Activated B cell treated with CpG ODN at 0.5 μM for 24 hours (primary cell): ENCODE measurements around the gene ATP6AP2. TPM values are rescaled to one million over a fixed set of nuclear protein-coding genes. Genes with fewer than 3 reads are reported as not detected.

Source experiments
- ATAC-seq: fragments of 200-7000 bp; cut with Tn5 transposase; one replicate; pipeline ENCODE4 v1.10.0; 2021; ENCODE audit warnings: low read depth, mild to moderate bottlenecking, moderate library complexity
- CTCF ChIA-PET: fragments of 350-600 bp; sonication (Branson Sonifier 250); formaldehyde crosslinking; loops from one replicate; lab custom pipeline; 2021; ENCODE audit warnings: antibody characterized with exemption; lab: Charles Lee
- POLR2A ChIA-PET: fragments of 350-600 bp; sonication (Branson Sonifier 250); formaldehyde crosslinking; loops from one replicate; lab custom pipeline; 2021; ENCODE audit warnings: antibody characterized with exemption; lab: Charles Lee
- DNase-seq: peaks from one replicate; pipeline ENCODE4 v3.0.0; 2022
- H3K27ac Mint-ChIP-seq: one replicate; pipeline ENCODE4 v1.8.0; 2020; ENCODE audit warnings: mixed read lengths
- H3K27me3 Mint-ChIP-seq: one replicate; pipeline ENCODE4 v1.8.0; 2021; ENCODE audit warnings: mixed read lengths
- H3K36me3 Mint-ChIP-seq: one replicate; pipeline ENCODE4 v1.8.0; 2021; ENCODE audit warnings: low read depth, mixed read lengths
- H3K4me1 Mint-ChIP-seq: one replicate; pipeline ENCODE4 v1.8.0; 2021; ENCODE audit warnings: mixed read lengths
- H3K4me3 Mint-ChIP-seq: one replicate; pipeline ENCODE4 v1.8.0; 2020; ENCODE audit warnings: mild to moderate bottlenecking, mixed read lengths
- H3K9me3 Mint-ChIP-seq: one replicate; pipeline ENCODE4 v1.8.0; 2020; ENCODE audit warnings: mixed read lengths
- intact Hi-C: fragments of 100-400 bp; cut with micrococcal nuclease; formaldehyde crosslinking; loops from one replicate; pipeline ENCODE4 v1.15.1; 2024
- total RNA-seq: library from RNA; stranded (reverse); gene quantifications from 2 replicates; pipeline ENCODE4 v1.2.3, GENCODE V29; 2022
- TF ChIP-seq, protein P1 (sequence below): fragments of 200-600 bp; IDR thresholded peaks from one replicate; pipeline ENCODE4 v1.8.0; 2022; ENCODE audit warnings: antibody characterized with exemption, mild to moderate bottlenecking

Gene ATP6AP2
- total RNA-seq, 1 donor from 2014 or later = 48.6 TPM

DNA sequence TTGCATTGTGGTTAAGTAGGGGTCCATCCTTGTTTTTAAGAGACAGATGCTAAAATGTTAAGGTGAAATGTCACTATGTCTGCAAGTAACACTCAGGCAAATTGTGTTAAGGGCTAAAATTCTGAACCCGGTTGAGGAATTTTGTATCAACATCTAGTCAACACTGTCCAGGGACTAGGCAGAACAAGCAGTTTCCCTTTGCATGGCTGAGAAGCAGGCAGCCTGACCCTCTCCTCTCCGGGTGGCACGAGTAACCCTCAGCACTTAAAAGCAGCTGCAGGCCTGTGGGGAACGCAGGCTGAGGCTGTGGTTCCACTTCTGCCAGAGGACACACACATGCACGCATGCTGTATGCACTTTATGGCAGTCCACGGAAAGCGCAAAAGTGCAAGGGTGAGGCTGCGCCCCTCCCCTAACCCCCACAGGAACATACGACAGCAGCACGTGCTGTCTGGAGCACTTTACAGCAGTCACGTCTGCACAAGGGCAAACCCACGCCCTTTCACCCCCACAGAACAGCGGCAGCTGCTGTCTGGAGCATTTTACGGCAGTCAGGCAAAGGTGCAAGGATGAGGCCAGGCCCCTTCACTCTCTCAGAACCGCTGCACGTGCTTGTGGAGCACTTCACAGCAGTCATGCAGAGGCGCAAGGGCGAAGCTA lies 41.8 kb downstream of the ATP6AP2 start:
- H3K9me3 Mint-ChIP-seq = no peaks in the 10 kb centered on the region
- H3K4me1 Mint-ChIP-seq = no peaks in the 10 kb centered on the region
- ATAC-seq (no peak), DNase-seq (no peak)
- TF ChIP-seq, protein P1, sequence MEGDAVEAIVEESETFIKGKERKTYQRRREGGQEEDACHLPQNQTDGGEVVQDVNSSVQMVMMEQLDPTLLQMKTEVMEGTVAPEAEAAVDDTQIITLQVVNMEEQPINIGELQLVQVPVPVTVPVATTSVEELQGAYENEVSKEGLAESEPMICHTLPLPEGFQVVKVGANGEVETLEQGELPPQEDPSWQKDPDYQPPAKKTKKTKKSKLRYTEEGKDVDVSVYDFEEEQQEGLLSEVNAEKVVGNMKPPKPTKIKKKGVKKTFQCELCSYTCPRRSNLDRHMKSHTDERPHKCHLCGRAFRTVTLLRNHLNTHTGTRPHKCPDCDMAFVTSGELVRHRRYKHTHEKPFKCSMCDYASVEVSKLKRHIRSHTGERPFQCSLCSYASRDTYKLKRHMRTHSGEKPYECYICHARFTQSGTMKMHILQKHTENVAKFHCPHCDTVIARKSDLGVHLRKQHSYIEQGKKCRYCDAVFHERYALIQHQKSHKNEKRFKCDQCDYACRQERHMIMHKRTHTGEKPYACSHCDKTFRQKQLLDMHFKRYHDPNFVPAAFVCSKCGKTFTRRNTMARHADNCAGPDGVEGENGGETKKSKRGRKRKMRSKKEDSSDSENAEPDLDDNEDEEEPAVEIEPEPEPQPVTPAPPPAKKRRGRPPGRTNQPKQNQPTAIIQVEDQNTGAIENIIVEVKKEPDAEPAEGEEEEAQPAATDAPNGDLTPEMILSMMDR = no peak
- no peak overlapping the region for H3K4me3 Mint-ChIP-seq
- H3K27ac Mint-ChIP-seq = no peak overlapping the region
- intact Hi-C loops = no loop called here
- ChIA-PET POLR2A (no interaction called here), CTCF (no interaction called here)
- no peaks in the 10 kb centered on the region for H3K27me3 Mint-ChIP-seq
- peaks cover 15% of the 10 kb centered on the region for H3K36me3 Mint-ChIP-seq

DNA sequence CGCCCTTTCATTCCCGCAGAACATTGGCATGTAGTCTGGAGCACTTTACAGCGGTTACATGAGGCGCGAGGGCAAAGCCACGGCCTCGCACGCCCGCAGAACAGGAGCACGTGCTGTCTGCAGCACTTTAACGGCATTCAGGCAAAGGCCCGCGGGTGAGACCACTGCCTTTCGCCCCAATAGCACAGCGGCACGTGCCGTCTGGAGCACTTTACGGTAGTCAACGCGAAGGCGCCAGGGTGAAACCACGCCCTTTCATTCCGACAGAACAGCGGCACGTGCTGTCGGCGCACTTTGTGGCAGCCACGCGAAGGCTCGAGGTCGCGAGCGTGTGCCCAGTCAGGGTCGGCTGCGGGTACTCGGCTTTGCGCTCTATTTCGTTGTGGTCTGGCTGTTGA lies 42.4 kb downstream of the ATP6AP2 start, which contains the start of gene MPC1L:
Gene MPC1L, plus strand, starts transcription at position 290 of the 398 bp plus-strand sequence. CDS start 138 bp downstream, outside the sequence.
- TF ChIP-seq, protein P1 = no peak
- intact Hi-C loops = no loop called here
- ChIA-PET POLR2A (no interaction called here), CTCF (no interaction called here)
- Mint-ChIP-seq H3K4me1 (no peaks in the 10 kb centered on the region), H3K4me3 (no peak within 1 kb of the TSS), H3K27me3 (no peaks in the 10 kb centered on the region), H3K36me3 (peaks cover 21% of the 10 kb centered on the region), H3K27ac (no peak within 1 kb of the TSS), H3K9me3 (no peaks in the 10 kb centered on the region)
- DNase-seq (no peak), ATAC-seq (no peak)

DNA sequence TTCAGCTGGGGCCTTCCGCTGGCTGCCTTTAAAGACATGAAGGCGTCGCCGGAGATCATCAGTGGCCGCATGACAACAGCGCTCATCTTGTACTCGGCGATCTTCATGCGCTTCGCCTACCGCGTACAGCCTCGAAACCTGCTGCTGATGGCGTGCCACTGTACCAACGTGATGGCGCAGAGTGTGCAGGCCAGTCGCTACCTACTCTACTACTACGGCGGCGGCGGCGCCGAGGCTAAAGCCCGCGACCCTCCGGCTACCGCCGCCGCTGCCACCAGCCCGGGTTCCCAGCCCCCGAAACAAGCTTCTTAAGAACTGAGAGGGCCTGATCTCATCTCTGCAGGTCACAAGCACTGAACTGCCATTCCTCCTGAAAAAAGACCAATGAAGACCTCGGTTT lies 42.9 kb downstream of the ATP6AP2 start:
- no peaks in the 10 kb centered on the region for H3K9me3 Mint-ChIP-seq
- POLR2A ChIA-PET = no interaction called here
- no peaks in the 10 kb centered on the region for H3K27me3 Mint-ChIP-seq
- DNase-seq (no peak), ATAC-seq (no peak)
- H3K4me1 Mint-ChIP-seq = no peaks in the 10 kb centered on the region
- CTCF ChIA-PET = no interaction called here
- no peak overlapping the region for H3K4me3 Mint-ChIP-seq
- H3K27ac Mint-ChIP-seq = no peak overlapping the region
- H3K36me3 Mint-ChIP-seq = peaks cover 24% of the 10 kb centered on the region
- TF ChIP-seq, protein P1 = no peak
- intact Hi-C loops = no loop called here

DNA sequence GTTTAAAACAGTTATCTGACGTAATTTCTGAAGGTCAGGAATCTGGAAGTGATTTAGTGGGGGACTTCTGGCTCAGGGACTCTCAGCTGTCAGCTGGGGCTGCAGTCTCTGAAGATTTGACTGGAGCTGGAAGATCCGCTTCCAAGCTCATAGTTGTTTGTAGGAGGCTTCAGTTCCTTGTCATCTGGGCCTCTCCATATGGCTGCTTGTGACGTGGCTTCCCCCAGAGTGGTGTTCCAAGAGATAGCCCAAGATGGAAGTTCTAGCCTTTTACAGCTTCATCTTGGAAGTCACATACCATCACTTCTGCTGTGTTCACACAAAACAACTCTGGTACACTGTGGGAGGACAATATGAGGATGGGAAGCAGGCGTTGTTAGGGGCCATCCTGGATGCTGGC lies 44.5 kb downstream of the ATP6AP2 start:
- CTCF ChIA-PET = no interaction called here
- POLR2A ChIA-PET = no interaction called here
- TF ChIP-seq, protein P1 = no peak

DNA sequence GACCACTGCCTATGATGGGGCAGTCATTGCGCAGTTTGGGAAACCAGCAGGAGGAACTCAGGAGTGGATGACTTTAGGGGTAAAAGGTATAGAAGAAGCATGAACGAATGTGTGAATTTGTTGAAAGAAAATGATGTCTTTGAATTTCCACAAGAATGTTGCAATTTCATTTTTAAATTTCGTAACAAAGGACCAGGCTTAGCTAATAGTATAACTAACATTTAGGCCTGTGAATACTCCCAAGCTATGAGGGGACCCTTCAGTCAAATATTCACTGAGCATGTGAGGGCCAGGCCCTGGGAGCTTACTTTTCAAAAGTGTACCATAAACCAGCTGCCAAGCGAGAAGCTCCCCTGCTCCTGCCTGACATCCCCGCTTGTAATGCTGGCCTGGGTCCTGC lies 47.7 kb downstream of the ATP6AP2 start:
- Mint-ChIP-seq H3K36me3 (peaks cover 58% of the 10 kb centered on the region), H3K4me1 (peaks cover 17% of the 10 kb centered on the region), H3K27me3 (no peaks in the 10 kb centered on the region), H3K27ac (no peak overlapping the region), H3K9me3 (no peaks in the 10 kb centered on the region), H3K4me3 (no peak overlapping the region)
- no peak for ATAC-seq
- POLR2A ChIA-PET = no interaction called here
- DNase-seq = no peak
- TF ChIP-seq, protein P1 = no peak
- CTCF ChIA-PET = no interaction called here
- intact Hi-C loops = no loop called here

More for the DNA sequence above, 44.5 kb downstream of the ATP6AP2 start:
- Mint-ChIP-seq H3K27me3 (no peaks in the 10 kb centered on the region), H3K4me3 (no peak overlapping the region), H3K9me3 (no peaks in the 10 kb centered on the region), H3K27ac (no peak overlapping the region), H3K36me3 (peaks cover 34% of the 10 kb centered on the region), H3K4me1 (no peaks in the 10 kb centered on the region)
- intact Hi-C loops = no loop called here
- DNase-seq = no peak
- no peak for ATAC-seq
